Measurements from ENCODE around the gene WFIKKN2.

WFIKKN2 gene

DNA sequence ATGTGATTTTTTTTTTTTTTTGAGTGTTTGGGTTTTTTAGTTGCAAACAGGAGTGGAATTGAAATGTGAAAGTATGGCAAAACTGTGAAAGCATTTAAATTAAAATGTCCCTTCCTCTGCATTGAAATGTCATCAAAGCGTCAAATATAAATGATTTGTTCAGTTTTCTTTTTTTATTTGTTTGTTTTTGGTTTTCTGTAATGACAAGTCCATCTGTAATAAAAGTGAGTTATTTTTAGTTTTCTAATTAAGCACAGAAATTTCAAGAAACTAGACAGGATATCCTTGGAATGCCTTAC lies 32.7 kb downstream of the WFIKKN2 start (continued):
- TF ChIP-seq, protein P1, sequence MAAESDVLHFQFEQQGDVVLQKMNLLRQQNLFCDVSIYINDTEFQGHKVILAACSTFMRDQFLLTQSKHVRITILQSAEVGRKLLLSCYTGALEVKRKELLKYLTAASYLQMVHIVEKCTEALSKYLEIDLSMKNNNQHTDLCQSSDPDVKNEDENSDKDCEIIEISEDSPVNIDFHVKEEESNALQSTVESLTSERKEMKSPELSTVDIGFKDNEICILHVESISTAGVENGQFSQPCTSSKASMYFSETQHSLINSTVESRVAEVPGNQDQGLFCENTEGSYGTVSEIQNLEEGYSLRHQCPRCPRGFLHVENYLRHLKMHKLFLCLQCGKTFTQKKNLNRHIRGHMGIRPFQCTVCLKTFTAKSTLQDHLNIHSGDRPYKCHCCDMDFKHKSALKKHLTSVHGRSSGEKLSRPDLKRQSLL (tag by site-specific recombination; IDR thresholded peaks at IDR 0.05), result no peak
- TF ChIP-seq ZEB2 (tag by site-specific recombination; IDR thresholded peaks at IDR 0.05) (0 out of 2 replicates have a peak, but pooled peaks have one; percentile 5), ZNF335 (tag by site-specific recombination; conservative IDR thresholded peaks at IDR 0.05) (peak; percentile 53)
- TF ChIP-seq, protein P2, sequence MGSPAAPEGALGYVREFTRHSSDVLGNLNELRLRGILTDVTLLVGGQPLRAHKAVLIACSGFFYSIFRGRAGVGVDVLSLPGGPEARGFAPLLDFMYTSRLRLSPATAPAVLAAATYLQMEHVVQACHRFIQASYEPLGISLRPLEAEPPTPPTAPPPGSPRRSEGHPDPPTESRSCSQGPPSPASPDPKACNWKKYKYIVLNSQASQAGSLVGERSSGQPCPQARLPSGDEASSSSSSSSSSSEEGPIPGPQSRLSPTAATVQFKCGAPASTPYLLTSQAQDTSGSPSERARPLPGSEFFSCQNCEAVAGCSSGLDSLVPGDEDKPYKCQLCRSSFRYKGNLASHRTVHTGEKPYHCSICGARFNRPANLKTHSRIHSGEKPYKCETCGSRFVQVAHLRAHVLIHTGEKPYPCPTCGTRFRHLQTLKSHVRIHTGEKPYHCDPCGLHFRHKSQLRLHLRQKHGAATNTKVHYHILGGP (tag by site-specific recombination; IDR thresholded peaks at IDR 0.05), result peak; percentile 32; the same call in 1 of the 2 replicates
- TF ChIP-seq, protein P3, sequence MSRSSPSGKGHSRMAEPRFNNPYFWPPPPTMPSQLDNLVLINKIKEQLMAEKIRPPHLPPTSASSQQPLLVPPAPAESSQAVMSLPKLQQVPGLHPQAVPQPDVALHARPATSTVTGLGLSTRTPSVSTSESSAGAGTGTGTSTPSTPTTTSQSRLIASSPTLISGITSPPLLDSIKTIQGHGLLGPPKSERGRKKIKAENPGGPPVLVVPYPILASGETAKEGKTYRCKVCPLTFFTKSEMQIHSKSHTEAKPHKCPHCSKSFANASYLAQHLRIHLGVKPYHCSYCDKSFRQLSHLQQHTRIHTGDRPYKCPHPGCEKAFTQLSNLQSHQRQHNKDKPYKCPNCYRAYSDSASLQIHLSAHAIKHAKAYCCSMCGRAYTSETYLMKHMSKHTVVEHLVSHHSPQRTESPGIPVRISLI (tag by site-specific recombination; IDR thresholded peaks at IDR 0.05), result peak; percentile 62

DNA sequence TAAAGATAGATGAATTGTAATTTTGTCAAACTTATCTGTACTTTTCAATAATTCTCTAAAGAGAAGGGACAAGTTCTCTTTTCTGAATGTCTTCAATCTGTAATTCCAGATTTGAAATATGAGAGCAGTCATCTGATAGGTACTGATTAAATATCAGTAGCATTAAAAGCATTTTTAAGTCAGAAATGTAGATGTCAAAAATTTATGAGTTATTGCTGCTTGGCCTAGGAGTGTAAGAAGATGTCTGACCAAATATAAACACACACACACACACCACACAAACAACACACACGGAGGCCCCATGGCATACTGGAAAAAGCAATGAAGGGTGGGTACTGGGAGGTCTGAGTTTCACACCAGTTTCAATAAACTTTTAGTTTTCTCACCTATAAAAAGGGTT lies 33.2 kb downstream of the WFIKKN2 start:
- H3K4me1 ChIP-seq (ENCODE audit: control insufficient read depth, insufficient read depth, low read length), result peaks cover 17% of the 10 kb centered on the region
- H3K4me3 ChIP-seq (ENCODE audit: low read depth, low read length), result peak overlapping the region; percentile 5; the same call in 1 of the 2 replicates
- no peaks in the 10 kb centered on the region for H3K9me3 ChIP-seq (ENCODE audit: control insufficient read depth, insufficient read depth, low read depth, low read length)
- peaks cover 3 to 7% of the 10 kb centered on the region in 2 experiments; a peak in 1 of 3 replicates for H3K36me3 ChIP-seq (ENCODE audit: control insufficient read depth in 2 of 2, insufficient read depth in 1 of 2, low read length in 2 of 2)
- H3K27ac ChIP-seq (ENCODE audit: extremely low read depth, low read depth, low read length), result peak overlapping the region; percentile 99
- ChIA-PET POLR2A (no interaction called here), CTCF (interaction anchor here (0.8 kb wide), 1 partner anchor 88 kb away, joined by 3 read pairs; no protein-coding TSS in a partner anchor)
- TF ChIP-seq ZNF670 (tag by site-specific recombination; IDR thresholded peaks at IDR 0.05; ENCODE audit: low read depth) (no peak), ZSCAN30 (tag by site-specific recombination; IDR thresholded peaks at IDR 0.05) (no peak), KLF9 (tag by site-specific recombination; IDR thresholded peaks at IDR 0.05; ENCODE audit: low read depth) (no peak), ZBTB8A (tag by site-specific recombination; IDR thresholded peaks at IDR 0.05) (no peak), ZNF837 (tag by site-specific recombination; IDR thresholded peaks at IDR 0.05) (no peak), ZNF416 (tag by site-specific recombination; IDR thresholded peaks at IDR 0.05) (no peak), OVOL3 (tag by site-specific recombination; IDR thresholded peaks at IDR 0.05) (no peak), ZNF391 (tag by site-specific recombination; IDR thresholded peaks at IDR 0.05; ENCODE audit: borderline replicate concordance, low read depth) (no peak), ZNF48 (tag by site-specific recombination; IDR thresholded peaks at IDR 0.05) (no peak), ZNF146 (tag by site-specific recombination; IDR thresholded peaks at IDR 0.05) (no peak), ZNF19 (tag by site-specific recombination; IDR thresholded peaks at IDR 0.05; ENCODE audit: low read depth) (no peak), ZNF24 (tag by site-specific recombination; IDR thresholded peaks at IDR 0.05) (no peak), GLI2 (tag by site-specific recombination; IDR thresholded peaks at IDR 0.05; ENCODE audit: borderline replicate concordance, low read depth) (no peak)
- TF ChIP-seq, protein P4, sequence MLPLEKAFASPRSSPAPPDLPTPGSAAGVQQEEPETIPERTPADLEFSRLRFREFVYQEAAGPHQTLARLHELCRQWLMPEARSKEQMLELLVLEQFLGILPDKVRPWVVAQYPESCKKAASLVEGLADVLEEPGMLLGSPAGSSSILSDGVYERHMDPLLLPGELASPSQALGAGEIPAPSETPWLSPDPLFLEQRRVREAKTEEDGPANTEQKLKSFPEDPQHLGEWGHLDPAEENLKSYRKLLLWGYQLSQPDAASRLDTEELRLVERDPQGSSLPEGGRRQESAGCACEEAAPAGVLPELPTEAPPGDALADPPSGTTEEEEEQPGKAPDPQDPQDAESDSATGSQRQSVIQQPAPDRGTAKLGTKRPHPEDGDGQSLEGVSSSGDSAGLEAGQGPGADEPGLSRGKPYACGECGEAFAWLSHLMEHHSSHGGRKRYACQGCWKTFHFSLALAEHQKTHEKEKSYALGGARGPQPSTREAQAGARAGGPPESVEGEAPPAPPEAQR (tag by site-specific recombination; IDR thresholded peaks at IDR 0.05), result no peak
- TF ChIP-seq, protein P5, sequence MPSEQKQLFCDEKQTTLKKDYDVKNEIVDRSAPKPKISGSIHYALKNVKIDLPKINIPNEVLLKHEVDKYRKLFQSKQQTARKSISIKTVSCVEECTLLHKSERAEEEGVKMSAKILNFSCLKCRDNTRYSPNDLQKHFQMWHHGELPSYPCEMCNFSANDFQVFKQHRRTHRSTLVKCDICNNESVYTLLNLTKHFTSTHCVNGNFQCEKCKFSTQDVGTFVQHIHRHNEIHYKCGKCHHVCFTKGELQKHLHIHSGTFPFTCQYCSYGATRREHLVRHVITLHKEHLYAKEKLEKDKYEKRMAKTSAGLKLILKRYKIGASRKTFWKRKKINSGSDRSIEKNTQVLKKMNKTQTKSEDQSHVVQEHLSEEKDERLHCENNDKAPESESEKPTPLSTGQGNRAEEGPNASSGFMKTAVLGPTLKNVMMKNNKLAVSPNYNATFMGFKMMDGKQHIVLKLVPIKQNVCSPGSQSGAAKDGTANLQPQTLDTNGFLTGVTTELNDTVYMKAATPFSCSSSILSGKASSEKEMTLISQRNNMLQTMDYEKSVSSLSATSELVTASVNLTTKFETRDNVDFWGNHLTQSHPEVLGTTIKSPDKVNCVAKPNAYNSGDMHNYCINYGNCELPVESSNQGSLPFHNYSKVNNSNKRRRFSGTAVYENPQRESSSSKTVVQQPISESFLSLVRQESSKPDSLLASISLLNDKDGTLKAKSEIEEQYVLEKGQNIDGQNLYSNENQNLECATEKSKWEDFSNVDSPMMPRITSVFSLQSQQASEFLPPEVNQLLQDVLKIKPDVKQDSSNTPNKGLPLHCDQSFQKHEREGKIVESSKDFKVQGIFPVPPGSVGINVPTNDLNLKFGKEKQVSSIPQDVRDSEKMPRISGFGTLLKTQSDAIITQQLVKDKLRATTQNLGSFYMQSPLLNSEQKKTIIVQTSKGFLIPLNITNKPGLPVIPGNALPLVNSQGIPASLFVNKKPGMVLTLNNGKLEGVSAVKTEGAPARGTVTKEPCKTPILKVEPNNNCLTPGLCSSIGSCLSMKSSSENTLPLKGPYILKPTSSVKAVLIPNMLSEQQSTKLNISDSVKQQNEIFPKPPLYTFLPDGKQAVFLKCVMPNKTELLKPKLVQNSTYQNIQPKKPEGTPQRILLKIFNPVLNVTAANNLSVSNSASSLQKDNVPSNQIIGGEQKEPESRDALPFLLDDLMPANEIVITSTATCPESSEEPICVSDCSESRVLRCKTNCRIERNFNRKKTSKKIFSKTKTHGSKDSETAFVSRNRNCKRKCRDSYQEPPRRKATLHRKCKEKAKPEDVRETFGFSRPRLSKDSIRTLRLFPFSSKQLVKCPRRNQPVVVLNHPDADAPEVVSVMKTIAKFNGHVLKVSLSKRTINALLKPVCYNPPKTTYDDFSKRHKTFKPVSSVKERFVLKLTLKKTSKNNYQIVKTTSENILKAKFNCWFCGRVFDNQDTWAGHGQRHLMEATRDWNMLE (tag by site-specific recombination; conservative IDR thresholded peaks at IDR 0.05; ENCODE audit: low read depth), result no peak
- TF ChIP-seq, protein P6, sequence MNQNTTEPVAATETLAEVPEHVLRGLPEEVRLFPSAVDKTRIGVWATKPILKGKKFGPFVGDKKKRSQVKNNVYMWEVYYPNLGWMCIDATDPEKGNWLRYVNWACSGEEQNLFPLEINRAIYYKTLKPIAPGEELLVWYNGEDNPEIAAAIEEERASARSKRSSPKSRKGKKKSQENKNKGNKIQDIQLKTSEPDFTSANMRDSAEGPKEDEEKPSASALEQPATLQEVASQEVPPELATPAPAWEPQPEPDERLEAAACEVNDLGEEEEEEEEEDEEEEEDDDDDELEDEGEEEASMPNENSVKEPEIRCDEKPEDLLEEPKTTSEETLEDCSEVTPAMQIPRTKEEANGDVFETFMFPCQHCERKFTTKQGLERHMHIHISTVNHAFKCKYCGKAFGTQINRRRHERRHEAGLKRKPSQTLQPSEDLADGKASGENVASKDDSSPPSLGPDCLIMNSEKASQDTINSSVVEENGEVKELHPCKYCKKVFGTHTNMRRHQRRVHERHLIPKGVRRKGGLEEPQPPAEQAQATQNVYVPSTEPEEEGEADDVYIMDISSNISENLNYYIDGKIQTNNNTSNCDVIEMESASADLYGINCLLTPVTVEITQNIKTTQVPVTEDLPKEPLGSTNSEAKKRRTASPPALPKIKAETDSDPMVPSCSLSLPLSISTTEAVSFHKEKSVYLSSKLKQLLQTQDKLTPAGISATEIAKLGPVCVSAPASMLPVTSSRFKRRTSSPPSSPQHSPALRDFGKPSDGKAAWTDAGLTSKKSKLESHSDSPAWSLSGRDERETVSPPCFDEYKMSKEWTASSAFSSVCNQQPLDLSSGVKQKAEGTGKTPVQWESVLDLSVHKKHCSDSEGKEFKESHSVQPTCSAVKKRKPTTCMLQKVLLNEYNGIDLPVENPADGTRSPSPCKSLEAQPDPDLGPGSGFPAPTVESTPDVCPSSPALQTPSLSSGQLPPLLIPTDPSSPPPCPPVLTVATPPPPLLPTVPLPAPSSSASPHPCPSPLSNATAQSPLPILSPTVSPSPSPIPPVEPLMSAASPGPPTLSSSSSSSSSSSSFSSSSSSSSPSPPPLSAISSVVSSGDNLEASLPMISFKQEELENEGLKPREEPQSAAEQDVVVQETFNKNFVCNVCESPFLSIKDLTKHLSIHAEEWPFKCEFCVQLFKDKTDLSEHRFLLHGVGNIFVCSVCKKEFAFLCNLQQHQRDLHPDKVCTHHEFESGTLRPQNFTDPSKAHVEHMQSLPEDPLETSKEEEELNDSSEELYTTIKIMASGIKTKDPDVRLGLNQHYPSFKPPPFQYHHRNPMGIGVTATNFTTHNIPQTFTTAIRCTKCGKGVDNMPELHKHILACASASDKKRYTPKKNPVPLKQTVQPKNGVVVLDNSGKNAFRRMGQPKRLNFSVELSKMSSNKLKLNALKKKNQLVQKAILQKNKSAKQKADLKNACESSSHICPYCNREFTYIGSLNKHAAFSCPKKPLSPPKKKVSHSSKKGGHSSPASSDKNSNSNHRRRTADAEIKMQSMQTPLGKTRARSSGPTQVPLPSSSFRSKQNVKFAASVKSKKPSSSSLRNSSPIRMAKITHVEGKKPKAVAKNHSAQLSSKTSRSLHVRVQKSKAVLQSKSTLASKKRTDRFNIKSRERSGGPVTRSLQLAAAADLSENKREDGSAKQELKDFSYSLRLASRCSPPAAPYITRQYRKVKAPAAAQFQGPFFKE (tag by site-specific recombination; IDR thresholded peaks at IDR 0.05; ENCODE audit: borderline replicate concordance), result no peak

Data from HEK293 (cell line).